ENCODE data around the gene CCDC196.

- TF ChIP-seq POLR2AphosphoS5 (IDR thresholded peaks at IDR 0.05) = no peak
- no peak for TF ChIP-seq CTCF (IDR thresholded peaks at IDR 0.05)
- no peak for TF ChIP-seq POLR2A (IDR thresholded peaks at IDR 0.05)
Measured at GRCh38 chr14:66490143-66491111, 4.3 kb downstream of the CCDC196 start.
